Astrocyte of the cerebellum (primary cell): Measurements from ENCODE around the gene RLN3.

Experiments
- DNase-seq: peaks from one replicate; pipeline ENCODE4 v3.0.0-alpha.2; 2011; ENCODE audit warnings: low read depth
- H3K4me3 ChIP-seq: 2 replicates; pipeline ENCODE4 v1.5.1; 2011; ENCODE audit warnings: mild to moderate bottlenecking, low read depth, low read length, moderate library complexity
- in situ Hi-C: cut with HindIII; loops from 2 replicates; pipeline ENCODE4 v1.10.0; 2017; ENCODE audit warnings: low sequenced_read_pairs
- TF ChIP-seq, protein P1 (sequence below): IDR thresholded peaks from 2 replicates; pipeline ENCODE4 v1.5.1; 2012; ENCODE audit warnings: low read length, low read depth, moderate library complexity, mild to moderate bottlenecking; ENCODE audit errors: missing control alignments

The RLN3 gene

DNA sequence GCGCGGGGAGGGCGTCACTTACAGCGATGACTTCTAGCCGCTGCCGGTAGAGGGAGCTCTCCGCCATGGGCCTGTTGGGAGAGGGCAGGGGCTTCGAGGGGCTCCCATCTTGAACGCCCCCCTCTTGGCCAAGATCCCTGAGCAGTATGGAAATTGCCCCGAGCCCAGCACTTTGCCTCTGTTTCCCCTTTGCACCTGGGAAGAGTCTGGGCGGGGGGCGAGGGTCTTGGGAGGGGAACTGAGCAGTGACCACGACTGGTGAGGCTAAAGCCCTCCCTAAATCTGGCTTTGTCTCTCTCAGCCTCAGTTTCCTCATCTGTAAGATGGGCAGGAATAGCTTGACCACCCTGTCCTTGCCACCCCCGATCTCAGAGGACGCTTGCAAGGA lies 31.1 kb downstream of the RLN3 start:
- no peak overlapping the region for H3K4me3 ChIP-seq
- in situ Hi-C loops, result no loop called here
- no peak for DNase-seq
- TF ChIP-seq, protein P1, sequence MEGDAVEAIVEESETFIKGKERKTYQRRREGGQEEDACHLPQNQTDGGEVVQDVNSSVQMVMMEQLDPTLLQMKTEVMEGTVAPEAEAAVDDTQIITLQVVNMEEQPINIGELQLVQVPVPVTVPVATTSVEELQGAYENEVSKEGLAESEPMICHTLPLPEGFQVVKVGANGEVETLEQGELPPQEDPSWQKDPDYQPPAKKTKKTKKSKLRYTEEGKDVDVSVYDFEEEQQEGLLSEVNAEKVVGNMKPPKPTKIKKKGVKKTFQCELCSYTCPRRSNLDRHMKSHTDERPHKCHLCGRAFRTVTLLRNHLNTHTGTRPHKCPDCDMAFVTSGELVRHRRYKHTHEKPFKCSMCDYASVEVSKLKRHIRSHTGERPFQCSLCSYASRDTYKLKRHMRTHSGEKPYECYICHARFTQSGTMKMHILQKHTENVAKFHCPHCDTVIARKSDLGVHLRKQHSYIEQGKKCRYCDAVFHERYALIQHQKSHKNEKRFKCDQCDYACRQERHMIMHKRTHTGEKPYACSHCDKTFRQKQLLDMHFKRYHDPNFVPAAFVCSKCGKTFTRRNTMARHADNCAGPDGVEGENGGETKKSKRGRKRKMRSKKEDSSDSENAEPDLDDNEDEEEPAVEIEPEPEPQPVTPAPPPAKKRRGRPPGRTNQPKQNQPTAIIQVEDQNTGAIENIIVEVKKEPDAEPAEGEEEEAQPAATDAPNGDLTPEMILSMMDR, result peak; percentile 73

DNA sequence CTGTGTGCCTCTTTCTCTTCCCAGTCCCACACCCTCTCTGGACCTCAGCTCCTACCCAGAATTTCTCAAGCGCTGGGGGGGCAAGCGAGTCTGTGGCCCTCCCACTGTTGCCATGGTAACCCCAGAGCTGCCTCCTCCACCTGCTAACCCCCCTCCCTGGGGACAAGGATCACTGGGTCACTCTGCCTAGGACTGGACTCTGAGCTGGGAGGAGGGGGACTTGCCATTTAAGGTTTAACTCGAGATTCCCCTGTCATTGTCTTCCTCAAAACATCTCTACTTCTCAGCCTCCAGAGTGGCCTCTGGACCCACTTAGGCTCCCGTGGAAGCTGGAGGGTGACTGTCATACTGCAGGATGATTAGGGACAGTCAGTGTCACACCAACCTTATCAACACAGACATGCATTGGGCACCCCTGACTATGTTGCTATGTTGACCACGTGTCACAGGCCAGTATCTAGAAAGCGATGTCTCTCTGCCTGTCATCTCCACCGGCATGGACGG lies 31.8 kb downstream of the RLN3 start:
- TF ChIP-seq, protein P1, result no peak
- in situ Hi-C loops, result no loop called here
- H3K4me3 ChIP-seq, result no peak overlapping the region
- DNase-seq, result no peak

DNA sequence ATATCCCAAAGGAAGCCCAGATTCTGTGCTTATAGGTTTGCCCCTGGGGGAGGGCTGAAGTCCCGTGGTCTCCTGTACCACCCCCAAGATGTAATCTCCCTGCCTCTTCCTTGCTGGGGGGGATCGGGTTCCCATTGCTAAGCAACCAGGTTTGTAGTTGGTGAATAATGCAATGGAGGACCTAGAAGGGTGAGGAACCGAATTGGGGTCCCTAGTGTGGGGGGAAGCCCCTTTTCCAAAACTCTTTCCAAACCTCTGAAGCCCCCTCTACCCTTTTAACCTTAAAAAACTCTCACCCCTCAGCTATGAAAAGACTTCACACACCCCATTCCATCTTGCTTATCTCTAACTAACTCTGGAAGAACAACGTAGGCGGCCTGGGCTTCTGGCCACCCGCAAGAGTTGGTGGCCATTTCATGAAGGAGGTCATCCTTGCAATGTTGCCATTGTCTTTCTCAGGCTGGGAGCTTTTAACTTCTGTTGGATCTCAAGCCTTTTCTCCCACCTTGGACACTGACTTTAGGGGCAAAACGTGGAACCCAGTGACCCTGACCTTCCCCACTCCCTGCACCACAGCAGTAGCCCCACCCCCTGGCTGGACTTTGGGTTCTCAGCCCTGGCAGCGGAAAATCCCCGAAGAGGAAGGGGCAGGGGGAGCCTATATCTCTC lies 33.3 kb downstream of the RLN3 start:
- TF ChIP-seq, protein P1, result no peak
- in situ Hi-C loops, result no loop called here
- no peak overlapping the region for H3K4me3 ChIP-seq

DNA sequence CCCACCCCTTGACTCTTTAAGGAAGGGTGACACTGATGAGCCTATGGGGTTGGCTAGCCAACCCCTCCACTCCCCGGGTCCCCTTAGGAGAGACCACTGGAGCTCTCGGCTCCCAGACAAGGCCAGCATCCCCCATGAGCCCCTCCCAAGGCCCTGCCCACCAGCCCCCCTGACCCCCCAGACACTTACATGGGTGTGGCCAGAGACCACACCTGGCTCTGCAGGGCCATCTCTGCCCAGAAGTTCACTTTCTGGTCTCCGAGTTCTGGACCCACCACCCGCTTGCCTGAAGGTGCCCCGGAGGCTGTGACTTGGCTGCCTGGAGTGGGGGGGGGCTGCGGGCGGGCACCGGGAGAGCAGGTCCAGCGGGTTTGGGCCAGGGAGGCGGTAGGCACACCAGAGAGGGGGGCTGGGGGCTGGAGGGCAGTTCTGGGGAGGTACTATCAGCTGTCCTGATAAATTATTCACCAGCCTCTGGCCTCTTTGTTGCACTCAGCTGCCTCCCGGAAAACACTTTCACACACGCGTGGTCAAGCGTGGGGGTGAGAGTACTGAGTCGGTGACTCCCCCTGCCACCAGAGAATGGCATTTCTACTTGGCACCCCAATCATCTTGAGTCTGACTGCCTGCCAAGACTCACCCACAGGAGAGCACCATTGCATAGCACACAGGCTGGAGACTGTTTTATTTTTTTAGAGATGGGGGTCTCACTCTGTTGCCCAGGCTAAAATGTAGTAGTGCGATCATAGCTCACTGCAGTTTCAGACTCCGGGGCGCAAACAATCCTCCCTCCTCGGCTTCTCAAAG lies 34.0 kb downstream of the RLN3 start, which contains the start of gene PALM3:
Gene PALM3, minus strand, starts transcription at position 326 of the 807 bp plus-strand sequence. Its CDS starts 96 bp downstream, at position 230.
- no peak within 1 kb of the TSS for H3K4me3 ChIP-seq
- DNase-seq, result no peak
- in situ Hi-C loops, result no loop called here
- TF ChIP-seq, protein P1, result no peak

More for the DNA sequence above, 33.3 kb downstream of the RLN3 start:
- no peak for DNase-seq

DNA sequence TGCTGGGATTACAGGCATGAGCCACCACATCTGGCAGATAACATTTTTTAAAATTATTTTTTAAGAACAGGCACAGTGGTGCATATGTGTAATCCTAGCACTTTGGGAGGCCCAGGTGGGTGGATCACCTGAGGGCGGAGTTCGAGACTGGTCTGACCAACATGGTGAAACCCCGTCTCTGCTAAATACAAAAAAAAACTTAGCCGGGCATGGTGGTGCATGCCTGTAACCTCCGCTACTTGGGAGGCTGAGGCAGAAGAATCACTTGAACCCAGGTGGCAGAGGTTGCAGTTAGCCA lies 34.6 kb downstream of the RLN3 start:
- no peak for DNase-seq
- TF ChIP-seq, protein P1, result no peak
- no peak overlapping the region for H3K4me3 ChIP-seq
- in situ Hi-C loops, result no loop called here

DNA sequence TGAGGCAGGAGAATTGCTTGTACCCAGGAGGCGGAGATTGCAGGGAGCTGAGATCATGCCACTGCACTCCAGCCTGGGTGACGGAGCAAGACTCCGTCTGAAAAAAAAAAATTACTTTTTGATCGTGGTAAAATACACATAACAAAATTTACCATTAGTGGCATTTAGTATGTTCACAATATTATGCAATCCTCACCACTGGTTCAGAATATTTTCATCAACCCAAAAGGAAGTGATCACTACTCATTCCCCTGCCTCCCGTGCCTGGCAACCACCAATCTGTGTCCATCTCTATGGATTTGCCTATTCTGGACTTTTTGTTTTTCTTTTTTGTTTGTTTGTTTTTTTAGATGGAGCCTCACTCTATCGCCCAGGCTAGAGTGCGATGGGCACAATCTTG lies 35.2 kb downstream of the RLN3 start:
- in situ Hi-C loops, result no loop called here
- no peak for DNase-seq
- no peak overlapping the region for H3K4me3 ChIP-seq
- TF ChIP-seq, protein P1, result no peak
